ENCODE data around the gene POLR1A.
"Not testable (repeated sequence)": the region's sequence is repeated elsewhere in the genome, so short reads cannot be mapped to it uniquely, and the experiment has no call there.

The POLR1A gene

DNA sequence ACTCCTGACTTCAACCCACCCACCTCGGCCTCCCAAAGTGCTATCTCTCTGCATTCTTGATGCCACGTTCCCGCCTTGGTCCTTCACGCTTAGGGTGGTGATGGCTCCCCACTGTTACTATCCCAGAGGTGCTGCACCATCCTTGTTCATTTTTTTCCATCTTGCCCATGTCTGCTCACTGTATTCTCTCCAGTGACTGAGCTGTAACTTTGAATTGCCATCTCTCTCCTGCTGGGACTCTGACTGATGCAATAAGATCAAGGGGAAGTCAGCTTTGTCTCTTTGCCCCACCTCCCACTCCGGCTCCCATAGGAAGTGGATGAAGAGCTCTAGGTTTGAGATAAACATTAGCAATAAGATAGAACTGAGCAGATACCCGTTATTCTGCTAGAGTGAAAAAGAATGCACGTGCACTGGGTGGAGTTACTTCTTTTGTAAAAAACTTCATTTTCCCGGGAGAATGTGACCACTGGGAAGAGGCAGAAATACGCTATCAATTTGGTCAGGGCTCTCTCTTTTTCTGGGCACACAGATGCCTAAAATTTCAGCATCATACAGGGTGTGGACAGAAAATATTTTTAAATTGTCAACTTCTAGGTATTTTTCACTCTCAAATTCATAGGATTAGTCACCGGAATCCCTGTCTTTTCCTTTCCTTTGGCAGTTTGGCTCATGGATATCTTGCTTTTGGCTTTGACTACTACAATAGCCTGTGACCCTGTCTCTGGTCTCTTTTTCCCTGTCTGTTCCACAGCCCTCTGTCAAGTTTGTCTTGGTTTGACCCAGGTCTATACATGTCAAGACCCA, 105.4 kb downstream of the POLR1A start:
- no peak for DNase-seq (ENCODE audit: low read depth in 2 of 3, low spot score in 2 of 3)

DNA sequence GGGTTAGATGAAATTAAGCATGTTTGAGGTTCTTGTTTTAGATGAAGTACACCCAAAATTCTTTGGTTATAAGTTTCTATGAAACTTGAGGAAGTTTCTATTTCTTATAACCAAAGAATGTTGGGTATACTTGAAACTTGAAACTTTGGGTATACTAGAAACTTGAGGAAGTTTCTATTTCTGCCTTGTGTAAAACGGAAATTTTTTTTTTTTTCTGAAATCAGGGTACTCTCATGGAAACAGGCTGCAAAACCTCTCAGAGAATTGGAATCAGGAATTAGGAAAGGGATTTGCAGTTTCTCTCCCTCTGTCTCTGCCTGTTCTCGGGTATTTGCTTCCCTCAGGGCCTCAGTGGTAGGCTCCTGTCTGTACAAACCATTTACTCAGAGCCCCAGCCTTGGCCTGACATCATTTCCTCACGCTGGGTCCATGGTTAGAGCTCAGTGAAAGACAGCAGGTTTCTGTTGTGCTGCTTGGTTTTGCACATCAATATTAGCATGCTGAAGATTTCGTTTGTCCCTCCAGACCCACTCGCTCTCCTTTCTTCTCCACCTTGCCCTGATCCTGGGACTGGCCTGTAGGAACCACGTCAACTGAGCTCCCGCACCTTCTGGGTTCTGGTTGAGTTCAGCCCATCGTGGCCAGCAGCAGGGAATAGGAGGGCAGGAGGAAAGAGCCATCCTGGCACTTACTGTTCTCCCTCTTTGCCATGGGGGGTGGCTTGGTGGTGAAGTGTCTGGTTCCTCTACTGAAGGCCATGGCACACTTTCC, 106.4 kb downstream of the POLR1A start:
- DNase-seq (ENCODE audit: low read depth in 2 of 3, low spot score in 2 of 3) = peak in 1 of 3 experiments; percentile 9

DNA sequence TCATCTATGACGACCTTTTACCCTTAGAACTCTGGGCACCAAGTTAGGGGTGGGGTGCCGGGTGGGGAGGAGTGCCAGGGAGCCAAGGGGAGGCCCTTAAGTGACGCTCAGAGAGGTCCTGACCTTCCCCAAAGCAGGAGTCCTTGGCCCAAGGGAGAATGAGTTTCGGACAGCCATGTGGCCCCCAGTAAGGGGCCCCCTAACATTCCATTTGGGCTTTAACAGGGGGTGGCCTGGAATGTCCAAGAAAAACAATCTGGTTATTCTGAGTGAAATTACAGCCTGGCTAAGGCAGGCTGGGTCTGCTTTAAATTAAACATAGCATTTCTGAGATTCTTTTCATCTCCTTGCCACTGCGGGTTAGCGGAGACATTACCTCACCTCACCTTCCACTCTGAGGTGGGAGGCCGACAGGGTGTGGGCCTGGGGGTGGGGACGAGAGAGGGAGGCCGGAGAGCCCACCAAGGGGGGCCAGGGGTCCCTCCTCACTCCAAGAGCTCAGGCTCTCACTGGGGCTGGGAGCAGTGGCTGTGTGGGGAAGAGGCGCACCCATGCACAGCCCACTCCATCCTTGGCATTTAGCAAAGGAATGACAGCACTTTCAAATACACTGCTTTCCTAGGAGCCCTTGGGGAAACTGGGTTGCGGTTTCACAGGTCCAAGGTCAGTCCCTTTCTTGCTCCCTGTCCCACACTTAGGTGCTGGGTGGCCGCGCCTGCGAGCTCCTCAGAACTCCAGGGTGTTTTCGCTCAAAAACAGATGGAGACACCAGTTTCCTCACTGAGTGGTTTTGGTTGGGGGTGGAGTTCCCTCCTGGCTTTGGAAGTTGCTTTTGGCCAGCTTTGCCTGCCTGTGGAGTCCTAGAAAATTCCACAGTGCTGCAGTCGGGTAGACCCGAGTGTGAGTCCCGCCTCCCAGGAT, 107.4 kb downstream of the POLR1A start:
- DNase-seq (ENCODE audit: low read depth in 2 of 3, low spot score in 2 of 3) = no peak

DNA sequence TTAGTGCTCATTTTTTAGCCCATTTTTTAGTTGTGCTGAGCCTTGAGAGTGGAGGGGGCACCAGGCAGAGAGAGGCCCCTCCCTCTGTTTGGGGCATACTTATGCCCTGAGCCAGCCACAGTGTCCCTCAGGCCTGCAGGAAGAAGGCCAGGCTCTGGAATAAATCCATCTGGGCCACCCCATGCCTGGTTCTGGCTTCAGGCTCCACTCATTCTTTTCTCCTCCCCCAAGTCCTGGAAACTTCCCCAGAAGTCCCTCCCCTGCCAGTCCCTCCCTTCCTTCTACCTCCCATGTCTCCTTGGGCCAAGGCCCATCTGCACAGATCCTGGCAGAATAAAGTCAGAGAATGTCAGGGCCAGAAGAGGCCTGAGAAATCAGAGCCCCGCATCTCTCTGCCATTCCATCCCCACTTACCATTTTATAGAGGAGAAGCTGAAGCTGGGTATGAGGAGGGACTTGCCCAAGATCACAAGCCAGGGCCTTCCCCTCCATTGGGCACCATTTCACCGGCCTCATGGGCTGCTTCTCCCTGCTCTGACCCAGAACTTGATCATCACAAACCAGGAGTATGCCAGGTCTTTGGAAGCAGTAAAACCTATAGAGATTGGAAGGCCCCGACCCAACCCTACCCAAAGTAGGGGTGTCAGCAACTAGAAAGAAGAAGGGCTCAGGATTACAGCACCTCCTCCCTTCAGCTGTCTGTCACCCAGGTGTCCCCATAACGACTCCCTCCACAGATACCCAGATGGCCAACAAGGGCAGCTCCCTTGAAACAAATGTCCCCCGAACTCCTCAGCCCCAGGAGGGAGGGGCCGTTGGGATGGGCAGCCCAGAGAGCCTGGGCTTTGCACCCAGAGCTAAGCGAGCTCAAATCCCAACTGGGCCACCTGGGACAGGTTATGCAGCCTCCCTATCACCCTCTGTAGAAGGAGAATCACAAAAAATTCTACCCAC, 108.4 kb downstream of the POLR1A start:
- no peak for DNase-seq (ENCODE audit: low read depth in 2 of 3, low spot score in 2 of 3)

DNA sequence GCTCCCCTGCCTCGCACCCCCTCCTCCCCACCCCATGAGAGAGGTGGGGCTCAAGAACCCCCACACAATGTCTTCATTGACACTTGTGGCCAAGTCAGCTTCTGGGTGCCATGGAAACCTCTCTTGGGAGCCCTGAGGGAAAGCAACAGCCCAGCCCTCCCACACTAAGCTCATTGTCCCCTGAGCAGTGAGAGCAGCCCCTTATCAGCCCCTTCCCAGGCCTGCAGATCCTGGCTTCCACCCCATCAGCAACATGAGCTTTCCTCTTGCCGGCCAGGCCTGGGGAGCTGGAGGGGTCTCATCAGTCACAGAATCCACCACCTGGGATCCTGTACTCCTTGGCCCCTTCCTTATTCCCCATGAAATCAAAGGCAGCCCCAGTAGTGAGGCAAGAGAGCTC, 109.1 kb downstream of the POLR1A start:
- DNase-seq (ENCODE audit: low read depth in 2 of 3, low spot score in 2 of 3) = no peak

DNA sequence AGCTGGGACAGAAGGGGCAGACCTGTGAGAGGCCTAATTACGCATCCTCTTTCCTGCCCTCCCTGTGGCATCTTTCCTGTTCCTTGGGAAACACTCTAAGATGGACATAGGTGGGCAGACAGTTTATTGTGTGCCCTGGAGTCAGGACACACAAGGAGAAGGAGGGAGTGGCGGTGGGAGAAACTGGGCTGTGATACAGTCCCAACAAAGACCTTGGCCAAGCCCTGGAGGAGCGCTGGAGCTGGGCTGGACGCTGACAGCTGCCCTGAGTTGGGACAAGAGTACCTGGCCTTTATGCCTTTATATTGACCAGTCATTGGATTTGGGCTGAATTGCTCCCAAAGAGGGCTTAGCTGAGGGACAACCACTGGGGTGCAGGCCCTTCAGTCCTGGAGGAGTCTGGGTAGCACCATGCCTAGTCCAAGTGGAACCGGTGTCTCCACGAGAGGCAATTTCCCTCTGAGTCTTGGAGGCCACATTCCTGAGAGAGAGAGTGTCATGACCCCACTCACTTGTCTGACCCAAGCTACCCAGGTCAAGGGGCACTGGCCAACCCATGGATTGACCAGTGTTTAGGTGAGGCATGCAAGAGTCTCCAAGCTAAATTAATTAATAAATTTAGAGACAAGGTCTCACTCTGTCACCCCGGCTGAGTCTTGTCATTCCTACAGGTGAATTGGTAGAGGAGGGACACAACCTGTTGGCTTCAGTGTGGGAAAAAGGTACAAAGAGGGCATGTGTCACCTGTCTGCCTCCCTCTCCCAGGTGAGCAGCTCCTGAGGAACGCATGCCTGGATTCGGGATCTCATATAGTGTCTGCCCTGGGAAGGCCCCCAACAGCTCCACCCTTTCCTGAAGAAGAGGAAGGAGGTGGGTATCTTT, 109.8 kb downstream of the POLR1A start:
- DNase-seq (ENCODE audit: low read depth in 2 of 3, low spot score in 2 of 3) = no peak

DNA sequence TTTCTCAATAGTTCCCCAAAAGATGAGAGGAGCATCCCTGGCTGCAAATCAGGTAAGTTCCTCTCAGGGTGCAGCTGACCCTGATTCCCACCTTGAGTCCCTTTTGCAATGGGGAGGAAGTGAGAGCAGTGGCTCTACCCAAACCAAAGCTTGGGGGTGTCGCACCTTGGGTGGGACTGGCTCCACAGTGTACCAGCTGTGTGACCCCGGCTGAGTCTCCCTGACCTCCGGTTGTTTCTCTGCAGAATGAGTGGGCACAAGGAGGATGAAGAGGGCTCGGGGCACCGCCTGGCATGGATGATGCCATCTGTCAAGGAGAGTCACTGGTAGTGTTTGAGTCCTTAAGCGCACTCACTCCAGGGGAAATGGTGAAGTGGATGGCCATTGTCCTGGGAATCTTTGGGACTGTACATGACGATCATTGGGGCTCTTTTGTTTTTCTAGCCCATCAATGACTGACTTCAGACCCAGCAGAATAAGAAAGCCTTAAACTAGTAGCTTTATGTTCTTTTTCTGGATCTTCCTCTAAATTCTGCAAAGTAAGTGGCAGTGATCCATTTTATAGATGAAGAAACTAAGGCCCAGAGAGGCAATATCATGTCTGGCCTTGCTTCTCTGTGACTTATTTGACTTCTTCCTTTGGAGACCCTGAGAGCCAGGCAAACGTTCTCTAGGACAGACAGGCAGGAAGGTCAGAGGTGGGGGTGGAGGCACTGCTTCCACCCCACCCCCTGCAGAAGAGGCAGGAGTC, 110.6 kb downstream of the POLR1A start:
- no peak for DNase-seq (ENCODE audit: low read depth in 2 of 3, low spot score in 2 of 3)

DNA sequence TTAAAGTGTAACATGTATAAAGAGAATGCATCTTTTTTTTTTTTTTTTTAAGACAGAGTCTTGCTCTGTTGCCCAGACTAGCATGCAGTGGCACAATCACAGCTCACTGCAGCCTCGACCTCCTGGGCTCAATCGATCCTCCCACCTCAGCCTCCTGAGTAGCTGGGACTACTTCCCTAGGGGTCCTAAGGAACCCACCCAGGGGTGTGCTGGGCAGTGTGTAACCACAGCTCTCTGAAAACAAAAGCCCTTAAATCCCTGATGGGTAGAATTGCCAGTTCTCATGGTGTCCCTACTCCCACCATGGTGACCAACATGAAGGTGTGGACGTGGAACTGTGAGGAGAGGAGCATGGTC, 111.3 kb downstream of the POLR1A start:
- no peak for DNase-seq (ENCODE audit: low read depth in 2 of 3, low spot score in 2 of 3)

DNA sequence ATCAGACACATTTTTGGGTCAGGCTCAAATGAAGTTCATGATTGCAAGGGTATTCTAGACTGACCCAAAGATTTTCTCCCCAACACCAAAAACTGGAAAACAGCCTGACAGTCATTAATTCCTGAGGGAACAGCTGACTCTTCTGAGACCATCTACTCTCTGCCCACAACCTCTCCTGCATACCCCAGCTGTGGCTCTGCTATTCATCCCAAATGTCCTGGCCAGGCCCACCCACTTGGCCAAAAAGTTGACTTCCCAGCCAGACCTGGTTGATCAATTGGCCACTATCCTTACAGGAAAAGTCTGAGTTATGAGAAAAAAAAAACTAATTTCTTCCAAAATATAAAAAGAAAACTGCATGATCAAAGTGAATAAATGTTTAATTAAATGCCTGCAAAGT, 113.1 kb downstream of the POLR1A start:
- no peak for DNase-seq (ENCODE audit: low read depth in 2 of 3, low spot score in 2 of 3)

DNA sequence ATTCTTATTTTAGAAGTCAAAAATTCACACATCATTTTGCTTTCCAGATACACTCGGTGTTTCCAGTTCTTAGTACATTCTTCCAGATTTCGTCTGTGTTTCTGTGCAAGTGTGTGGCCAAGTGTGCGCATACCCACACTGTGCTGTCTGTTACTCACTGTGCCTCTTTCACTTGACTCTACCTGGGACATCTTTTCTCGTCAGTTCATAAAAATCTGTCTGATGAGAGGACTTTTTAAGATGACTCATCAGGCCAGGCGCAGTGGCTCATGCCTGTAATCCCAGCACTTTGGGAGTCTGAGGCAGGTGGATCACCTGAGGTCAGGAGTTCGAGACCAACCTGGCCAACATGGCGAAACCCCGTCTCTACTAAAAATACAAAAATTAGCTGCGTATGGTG, 113.6 kb downstream of the POLR1A start:
- not testable (repeated sequence) for DNase-seq (ENCODE audit: low read depth in 2 of 3, low spot score in 2 of 3)

DNA sequence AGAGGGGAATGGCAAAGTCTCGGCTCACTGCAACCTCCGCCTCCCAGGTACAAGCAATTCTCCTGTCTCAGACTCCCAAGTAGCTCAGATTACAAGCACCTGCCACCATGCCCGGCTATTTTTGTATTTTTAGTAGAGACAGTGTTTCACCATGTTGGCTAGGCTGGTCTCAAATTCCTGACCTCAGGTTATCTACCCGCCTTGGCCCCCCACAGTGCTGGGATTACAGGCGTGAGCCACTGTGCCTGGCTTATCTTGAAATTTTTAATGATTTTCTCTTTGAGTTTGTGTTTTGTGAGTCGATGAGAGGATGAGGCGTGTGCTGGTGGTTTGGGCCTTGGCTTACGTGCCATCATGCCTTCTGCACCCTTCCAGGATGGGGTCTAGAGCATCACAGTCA, 115.6 kb downstream of the POLR1A start:
- DNase-seq (ENCODE audit: low read depth in 2 of 3, low spot score in 2 of 3) = no peak

DNA sequence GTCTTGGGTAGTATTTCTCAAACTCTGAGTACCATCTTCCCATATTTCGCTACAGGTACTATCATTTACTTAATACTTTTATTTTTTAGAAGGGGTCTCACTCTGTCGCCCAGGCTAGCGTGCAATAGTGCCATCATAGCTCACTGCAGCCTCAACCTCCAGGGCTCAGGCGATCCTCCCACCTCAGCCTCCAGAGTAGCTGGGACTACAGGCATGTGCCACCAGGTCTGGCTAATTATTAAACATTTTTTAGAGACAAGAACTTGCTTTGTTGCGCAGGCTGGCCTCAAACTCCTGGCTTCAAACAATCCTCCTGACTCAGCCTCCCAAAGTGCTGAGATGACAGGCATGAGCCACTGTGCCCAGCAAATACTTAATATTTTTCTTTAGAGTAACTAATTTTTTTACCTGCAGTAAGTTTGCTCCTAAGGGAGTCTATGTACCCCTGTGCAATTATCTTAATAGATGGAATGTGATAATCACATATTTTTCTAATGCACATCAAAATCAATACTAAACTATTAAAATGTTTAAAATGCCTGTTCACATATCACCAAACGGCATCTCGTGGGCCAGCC, 116.3 kb downstream of the POLR1A start:
- DNase-seq (ENCODE audit: low read depth in 2 of 3, low spot score in 2 of 3) = no peak

DNA sequence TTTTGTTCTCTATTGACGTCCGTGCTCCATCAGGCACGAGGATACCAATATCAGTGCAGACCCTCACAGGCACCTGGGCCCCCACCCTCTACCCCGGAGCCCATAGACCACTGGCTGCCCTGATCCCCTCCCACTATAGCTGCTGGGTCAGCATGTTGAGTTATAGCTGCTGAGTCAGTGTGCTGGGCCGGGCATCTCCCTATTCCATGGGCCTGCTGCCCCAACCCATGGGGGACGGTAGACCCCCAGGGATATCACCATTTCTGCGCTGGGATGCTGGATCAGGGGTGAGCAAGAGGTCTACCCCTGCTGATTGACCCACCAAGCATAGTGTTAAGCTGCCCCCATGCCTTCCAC, 116.8 kb downstream of the POLR1A start:
- DNase-seq (ENCODE audit: low read depth in 2 of 3, low spot score in 2 of 3) = no peak

DNA sequence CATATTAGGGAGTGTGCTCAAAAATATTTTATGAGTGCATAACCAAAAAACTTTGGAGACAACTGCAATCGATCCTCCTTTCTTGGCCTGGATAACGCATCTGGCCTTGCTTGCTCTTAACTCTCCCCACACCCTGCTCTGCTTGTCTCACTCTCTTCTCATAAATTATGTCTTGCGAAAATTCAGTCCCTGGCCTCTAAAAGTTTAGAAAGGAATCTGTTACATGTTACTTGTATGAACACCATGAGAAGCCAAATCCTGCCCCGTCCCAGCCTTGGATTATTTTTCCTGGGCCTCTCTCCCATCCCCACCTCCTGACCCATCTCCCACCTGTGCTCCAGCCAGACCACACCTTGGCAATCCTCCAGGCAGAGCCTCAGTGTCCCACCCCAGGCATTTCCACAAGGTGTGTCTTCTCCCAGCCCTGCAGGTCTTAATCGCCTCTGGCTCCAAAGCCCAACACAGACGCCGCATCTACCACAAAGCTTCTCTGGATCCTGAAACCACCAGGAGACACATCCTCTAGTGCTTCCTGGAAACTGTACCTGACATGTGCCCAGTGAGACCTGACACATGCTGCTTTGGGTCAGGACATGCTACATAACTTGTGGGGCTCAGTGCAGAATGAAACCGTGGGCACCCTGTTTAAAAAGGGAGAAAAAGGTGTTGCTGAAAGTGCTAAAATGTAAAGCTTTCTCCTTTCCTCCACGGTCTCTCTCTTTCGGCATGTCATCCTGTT, 117.3 kb downstream of the POLR1A start:
- DNase-seq (ENCODE audit: low read depth in 2 of 3, low spot score in 2 of 3) = no peak

DNA sequence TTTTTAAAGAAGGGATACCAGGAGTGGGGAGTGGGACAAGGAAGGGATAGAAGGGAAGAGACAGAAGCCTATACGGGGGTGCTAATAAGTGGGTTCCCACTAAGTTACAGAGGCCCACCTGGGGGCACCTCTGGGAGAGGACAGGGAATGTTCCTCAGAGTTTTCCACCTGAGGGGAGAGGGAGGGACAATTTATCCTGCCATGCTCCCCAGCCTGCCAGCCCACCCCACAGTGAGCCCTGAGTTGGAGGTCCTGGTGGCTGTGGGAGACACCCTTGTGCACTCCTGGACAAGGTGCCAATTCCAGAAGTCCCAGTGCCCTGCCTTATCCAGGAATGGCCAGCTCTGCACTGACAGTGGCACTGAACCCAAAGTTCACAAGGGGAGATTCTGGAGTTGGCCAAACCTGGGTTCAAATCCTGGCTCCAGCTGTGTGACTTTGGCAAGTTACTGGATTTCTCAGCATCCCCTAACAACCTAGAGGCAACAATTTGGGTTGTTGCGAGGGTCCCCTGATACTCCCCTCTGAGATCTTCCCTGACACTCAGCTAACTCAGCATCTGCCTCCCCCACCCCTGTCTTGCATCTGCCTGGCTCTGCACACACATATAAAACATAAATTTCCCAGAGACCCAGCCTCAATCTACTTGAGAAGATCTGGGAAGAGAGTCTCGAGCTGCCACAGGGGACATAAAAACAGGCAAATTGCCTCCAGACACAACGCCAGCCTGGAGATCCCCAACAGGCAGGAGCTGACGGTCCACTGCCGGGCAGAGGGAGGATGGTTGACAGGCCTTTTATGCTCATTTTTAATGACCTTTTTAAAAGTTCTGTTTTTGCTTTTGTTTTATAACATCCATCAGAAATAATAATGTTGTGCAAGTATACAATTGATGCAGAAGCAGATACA, 118.2 kb downstream of the POLR1A start:
- no peak for DNase-seq (ENCODE audit: low read depth in 2 of 3, low spot score in 2 of 3)

DNA sequence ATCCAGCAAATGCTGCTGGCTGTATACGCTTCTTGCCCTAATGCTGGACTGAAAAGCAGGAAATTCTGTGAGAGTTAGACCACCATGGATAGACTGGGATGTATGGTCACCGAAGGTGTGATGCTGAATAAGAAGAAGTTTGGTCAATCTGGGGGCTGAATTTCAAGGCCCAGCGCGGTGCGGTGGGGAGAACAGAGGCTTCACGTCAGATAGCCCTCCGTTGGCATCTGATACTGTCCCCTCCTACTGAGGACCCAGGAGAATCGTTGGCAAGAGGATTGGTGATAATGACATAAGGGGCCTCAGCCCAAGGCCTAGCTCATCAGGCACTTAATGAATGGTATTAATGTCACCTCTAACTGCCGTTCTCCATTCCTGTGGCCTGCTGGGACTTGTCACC, 119.6 kb downstream of the POLR1A start:
- no peak for DNase-seq (ENCODE audit: low read depth in 2 of 3, low spot score in 2 of 3)

DNA sequence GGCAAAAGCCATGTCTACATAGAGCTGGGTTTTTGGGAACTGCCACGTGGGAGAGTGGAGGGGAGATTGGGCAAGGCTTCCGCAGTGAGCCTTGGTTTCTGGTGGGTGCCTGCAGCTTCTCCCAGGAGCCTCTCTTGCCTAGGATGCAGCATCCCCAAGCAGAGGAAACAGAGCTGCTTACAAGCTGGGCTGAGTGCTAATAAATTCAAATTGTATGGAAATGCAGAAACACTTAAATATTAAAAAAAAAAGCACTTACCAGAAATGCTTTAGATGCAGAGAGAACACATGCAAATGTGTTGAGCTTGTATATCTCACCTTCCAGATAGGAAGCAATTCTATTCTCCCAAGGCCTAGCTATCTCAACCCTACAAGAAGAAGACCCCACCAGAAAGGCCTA, 120.9 kb downstream of the POLR1A start:
- DNase-seq (ENCODE audit: low read depth in 2 of 3, low spot score in 2 of 3) = no peak
